SHP77 (cell line): ENCODE results near the gene KIAA0825.
A peak's percentile ranks its signal among the peaks of the same experiment; 100 is the strongest.
"Not testable (repeated sequence)": the region's sequence is repeated elsewhere in the genome, so short reads cannot be mapped to it uniquely, and the experiment has no call there.

ENCODE experiments used
- DNase-seq, 2 experiments: peaks; one replicate each; lab custom pipeline; 2025; lab: John Stamatoyannopoulos, UW

KIAA0825 gene

GRCh38 chr5:94374336-94374735 lies 244.1 kb downstream of the KIAA0825 start:
- DNase-seq = peak in 1 of 2 experiments; percentile 6

DNA sequence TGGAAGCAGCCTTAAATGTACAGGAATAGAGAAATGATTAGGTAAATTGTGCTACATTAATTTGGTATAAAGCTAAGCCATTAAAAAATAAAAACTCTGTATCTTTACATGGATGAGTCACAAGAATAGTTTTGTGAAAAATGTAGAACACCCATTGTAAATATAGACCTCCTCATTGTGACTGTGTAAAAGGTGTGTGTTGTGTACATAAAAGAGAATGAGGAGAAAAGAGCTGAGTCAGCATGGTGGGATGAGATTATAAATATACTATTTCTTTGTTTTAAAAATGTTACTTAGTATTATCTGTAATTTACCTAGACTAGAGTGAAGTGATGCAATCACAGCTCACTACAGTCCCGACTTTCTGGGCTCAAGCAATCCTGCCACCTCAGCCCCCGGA lies 250.5 kb downstream of the KIAA0825 start:
- DNase-seq = no peak

DNA sequence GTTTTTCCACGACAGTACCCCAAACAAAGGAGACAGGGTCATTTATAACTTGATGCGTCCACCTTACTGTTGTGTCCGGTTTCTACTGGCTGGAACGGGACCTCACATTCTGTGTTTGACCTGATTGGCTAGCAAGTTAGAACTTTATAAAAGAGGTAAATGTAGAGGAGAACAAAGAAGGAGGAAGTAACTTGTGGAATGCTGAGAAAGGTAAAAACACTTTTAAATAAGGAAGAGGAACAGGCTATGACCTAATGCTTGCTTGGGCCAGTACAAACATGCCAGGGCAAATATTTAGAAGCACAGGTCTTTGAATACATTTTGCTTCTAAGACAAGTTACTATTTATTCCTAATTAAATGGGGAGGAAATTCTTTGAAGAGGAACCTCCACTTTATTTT lies 251.6 kb downstream of the KIAA0825 start:
- no peak for DNase-seq

DNA sequence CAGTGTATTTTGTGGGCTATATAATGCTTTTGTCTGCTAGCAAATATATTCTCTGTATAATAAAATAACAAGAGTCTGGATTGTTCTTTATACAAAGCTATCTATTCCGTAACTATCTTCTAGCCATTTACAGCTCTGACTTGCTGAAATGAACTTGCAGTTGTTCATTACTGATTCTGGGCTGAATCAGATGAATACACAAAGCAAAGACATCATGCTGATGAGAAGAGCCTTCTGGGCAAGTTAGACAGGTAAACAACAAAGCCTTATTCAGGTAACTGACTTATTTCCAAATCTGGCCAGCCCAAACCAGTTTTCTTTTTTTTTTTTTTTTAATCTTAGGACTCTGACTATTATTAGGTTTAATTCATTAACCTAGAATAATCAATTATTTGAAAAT lies 255.5 kb downstream of the KIAA0825 start:
- no peak for DNase-seq

DNA sequence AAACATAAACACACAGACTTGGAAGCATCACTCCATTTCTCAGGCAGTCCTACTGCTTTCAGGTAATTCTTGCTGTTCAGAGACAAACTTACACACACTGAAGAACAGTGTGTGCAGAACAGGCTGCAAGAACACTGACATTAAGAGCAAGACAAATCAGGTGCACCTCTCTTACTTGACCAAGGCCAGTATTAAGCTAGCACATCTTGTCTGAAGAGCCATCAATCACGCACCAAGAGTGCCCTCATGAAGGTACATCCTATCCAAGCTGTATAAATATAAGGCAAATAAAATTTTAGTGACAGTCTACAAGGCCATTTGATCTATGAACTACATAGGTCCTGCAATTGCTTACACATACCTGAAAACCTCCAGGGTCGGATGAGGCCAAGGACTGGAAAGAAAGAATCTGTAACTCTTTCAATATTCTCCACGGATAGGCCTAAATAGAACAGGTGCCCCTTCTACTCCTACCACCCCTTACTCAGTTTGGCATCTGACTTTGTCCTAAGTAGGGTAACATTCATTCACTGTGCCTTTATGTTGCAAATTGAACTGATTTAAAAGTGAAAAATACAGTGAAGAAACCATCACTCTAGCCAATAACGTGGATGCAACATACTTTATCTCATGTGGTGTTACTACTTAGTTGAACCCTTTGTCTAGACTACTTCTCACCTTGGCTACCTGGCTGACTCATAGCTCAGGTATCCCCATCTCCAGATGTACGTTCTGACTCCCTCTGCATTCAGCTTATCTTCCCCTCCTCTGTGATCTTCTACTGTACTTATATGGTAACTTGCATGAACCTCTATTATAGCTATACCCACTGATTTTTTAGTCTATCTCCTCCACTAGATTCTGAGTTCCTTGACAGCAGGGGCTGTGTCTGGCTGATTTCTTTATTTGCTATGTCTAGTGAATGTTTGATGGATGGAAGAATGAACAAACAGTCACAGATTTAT lies 256.3 kb downstream of the KIAA0825 start:
- DNase-seq = peak in 1 of 2 experiments; percentile 40

DNA sequence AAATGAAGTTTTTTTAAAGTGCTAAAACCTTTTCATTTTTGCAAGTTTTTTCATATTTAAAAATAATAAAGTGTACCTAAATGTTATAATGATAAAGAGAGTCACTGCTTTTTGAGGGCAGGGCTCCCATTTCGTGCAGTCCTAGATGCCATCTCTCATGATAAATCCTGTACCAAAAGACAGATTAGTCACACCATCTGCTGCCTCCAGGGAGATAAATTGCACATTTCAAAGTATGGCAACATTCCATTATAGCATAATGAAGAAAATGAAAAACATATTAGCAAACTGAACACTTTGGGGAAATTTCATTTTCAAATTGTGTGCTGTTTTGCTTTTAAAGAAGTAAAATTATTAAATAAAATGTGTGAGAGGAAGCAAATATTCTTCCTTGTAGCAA lies 257.2 kb downstream of the KIAA0825 start:
- no peak for DNase-seq

GRCh38 chr5:94360382-94361130 lies 257.8 kb downstream of the KIAA0825 start:
- no peak for DNase-seq

- DNase-seq = no peak
Observed at GRCh38 chr5:94359880-94360279, 258.5 kb downstream of the KIAA0825 start.

GRCh38 chr5:94355811-94356210 lies 262.6 kb downstream of the KIAA0825 start:
- DNase-seq = no peak

DNA sequence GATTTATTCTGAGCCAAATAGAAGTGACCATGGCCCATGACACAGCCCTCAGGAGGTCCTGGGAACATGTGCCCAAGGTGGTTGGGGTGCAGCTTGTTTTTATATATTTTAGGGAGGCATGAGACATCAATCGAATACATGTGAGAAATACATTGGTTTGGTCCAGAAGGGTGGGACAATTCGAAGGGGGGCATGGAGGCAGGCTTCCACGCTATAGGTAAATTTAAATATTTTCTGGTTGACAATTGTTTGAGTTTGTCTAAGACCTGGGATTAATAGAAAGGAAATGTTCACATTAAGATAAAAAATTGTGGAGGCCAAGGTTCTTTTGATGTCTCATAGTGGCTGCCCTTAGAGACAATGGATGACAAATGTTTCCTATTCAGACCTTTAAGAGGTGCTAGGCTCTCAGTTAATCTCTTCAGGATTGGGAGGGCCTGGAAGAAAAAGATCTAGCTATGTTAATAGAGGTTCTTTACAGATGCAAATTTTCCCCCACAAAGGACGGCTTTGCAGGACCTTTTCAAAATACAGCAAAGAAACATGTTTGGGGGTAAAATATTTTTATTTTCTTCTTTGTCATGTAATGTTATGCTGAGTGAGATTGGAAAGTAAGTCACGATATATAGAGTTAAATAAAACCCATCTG lies 263.4 kb downstream of the KIAA0825 start:
- DNase-seq = not testable (repeated sequence)

GRCh38 chr5:94353605-94354004 lies 264.8 kb downstream of the KIAA0825 start:
- no peak for DNase-seq

DNA sequence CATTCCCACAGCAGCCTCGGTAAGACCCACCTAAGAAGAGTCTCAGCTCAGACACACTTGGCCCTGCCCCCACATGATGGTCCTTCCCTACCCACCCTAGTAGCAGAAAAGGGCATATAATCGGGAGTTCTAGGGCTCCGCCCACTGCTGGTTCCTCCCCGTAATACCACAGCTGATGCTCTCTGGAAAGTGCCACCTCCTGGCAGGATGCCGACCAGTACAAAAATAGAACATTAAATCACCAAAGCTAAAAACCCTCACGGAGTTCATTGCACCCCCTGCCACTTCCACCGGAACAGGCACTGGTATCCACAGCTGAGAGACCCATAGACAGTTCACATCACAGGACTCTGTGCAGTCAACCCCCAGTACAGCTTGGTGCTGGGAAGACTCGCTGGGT lies 271.3 kb downstream of the KIAA0825 start:
- peak in 1 of 2 experiments; percentile 9 for DNase-seq

DNA sequence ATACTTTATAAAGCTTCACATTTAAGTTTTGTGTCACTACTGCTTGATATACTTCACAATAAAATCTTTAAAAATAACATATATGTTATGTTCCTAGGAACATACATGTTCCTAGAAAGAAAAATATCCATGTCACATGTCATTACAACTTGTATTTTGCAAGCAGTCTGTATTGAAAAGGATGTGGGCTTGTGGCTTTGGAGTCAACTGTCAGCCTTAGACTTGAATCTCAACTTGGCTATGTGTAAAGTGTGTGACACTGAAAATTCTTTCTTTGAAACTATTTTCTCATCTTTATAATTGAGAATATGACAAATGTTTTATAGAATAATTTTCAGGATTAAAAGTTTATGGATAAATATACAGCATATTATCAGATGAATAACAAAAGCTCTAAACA lies 273.1 kb downstream of the KIAA0825 start:
- no peak for DNase-seq

DNA sequence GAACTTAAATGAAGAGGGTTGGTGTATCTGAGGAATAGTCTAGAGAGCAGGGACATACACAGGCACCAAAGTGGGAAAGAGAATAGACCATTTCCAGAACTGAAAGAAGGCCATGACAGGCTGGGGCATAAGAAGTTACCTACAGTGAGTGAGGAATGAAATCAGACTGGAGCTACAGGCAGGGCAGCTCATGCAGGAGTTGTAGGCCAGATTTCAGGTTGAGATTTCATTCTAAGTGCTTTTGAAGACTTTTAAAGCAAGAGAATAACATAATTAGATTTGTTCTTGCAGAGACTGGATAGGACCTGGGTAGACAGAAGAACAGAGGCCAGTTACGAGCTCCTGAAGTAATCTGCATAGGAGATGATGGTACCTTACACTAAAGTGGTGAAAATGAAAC lies 280.8 kb downstream of the KIAA0825 start:
- DNase-seq = no peak

GRCh38 chr5:94335936-94336335 lies 282.5 kb downstream of the KIAA0825 start:
- DNase-seq = no peak

GRCh38 chr5:94329115-94329514 lies 289.3 kb downstream of the KIAA0825 start:
- DNase-seq = no peak

GRCh38 chr5:94326586-94326985 lies 291.8 kb downstream of the KIAA0825 start:
- DNase-seq = no peak

DNA sequence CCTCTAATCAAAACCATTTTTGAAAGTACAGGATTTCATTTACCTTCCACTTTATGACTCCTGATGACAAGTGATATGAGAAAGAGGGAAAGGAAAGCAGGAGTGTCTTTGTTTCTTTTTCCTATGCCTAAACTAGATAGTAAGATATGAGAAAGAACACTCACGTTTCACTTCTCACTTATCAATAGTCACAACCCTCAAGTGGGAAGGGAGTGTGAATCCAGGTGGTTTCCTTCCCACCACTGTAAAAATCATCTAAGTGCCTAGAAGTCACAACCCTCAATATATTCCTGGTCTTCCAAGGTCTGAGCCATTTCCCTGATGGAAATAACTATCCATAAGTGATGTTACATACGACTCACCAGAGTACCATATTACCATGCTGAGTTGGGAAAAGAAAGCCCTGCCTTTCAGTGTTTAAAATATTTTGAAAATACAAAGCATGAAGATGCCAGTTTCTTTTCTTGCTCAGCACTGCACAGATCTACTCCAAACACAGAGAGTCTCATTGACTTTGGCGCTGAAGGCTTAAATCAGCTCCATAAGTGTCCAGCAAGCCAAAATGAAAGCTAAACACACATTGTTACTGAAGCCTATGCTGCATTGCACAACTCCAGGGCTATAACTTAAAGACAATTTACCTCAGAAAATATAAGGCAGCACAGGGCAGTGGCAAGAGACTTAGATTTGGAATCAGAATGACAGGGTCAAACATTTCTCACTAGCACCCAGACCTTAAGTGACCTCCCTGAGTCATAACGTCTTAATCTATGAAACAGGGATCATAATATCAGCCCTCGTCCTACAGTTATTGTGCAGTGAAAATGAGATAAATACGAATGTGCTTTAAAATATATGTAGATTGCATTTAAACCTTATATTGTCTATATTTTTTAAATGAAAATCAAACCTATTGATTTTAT lies 301.2 kb downstream of the KIAA0825 start:
- no peak for DNase-seq

DNA sequence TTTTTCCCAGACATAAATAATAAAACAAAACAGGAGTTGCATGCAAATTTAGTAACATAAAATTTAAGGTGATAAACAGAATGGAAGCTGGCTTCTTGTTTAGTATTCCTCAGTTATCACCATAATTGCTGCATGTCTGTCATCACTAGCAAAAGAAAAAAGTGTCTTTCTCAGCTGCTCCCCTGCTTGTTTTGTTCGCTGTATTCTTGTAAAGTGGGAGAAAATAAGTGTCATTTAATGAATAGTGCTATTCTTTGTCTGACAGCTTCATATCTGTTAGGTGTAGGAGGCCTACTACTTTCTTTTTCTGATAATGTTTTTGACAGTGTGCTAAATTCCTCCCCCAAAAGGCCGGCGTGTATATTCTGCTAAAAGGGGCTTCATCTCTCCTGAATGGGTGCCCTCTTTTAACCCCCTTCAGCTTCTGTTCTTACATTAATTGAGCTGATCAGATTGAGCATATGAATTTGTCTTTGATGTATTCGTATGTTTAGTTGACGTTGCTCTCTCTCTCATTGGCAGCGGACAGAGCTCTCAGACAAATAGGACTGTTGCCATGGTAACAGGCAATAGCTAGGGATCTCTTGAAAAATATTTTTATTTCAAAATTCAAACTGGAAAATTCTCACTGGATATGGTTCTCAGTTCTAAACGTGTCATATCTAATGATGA lies 303.8 kb downstream of the KIAA0825 start:
- DNase-seq = peak; percentile 28 to 41

- DNase-seq = no peak
Observed at GRCh38 chr5:94313696-94314095, 304.7 kb downstream of the KIAA0825 start.

DNA sequence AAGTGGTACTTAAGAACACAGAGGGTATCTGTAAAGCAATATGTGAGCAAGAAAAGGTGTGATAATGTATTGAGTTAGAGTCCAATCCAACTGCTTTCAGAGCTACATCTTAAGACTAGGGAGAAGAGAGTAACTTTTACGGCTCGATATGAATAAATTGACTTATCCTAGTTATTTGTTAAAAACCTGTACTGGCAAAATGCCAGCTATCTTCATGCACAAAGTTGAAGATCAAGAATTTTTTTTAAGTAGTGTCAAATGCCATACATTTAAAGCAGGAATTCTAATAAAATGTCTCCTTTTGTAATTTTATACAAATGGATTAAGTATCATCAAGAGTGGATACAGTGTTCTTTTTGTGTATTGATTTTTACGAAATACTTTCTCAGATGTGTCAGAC lies 305.2 kb downstream of the KIAA0825 start:
- DNase-seq = no peak
